K562 (cell line): ENCODE data around the gene XPOT. TPM values are rescaled to one million over a fixed set of nuclear protein-coding genes. Genes with fewer than 3 reads are reported as not detected.

Source experiments
- BRD9 ChIP-seq: fragments of 450-650 bp; IDR thresholded peaks from 2 replicates; pipeline ENCODE4 v1.6.1; 2018; ENCODE audit warnings: low read depth; ENCODE audit not compliant: partially characterized antibody
- C11orf30 ChIP-seq: fragments of 450-650 bp; IDR thresholded peaks from 2 replicates; pipeline ENCODE4 v1.6.1; 2016; ENCODE audit warnings: low read depth, mild to moderate bottlenecking
- E2F1 ChIP-seq: sonication (generic); formaldehyde crosslinking; IDR thresholded peaks from 2 replicates; pipeline ENCODE4 v1.8.1; 2023; ENCODE audit warnings: mild to moderate bottlenecking, missing genetic modification reagents, moderate library complexity
- ESRRA ChIP-seq: fragments of 450-650 bp; IDR thresholded peaks from 2 replicates; pipeline ENCODE4 v1.6.1; 2014; ENCODE audit warnings: low read depth, mild to moderate bottlenecking, moderate library complexity, borderline replicate concordance
- FOXJ2 ChIP-seq: fragments of 200-800 bp; sonication (Bioruptor generic); IDR thresholded peaks from 2 replicates; pipeline ENCODE4 v1.6.1; 2016; ENCODE audit warnings: missing genetic modification characterization, missing compliant biosample characterization
- GABPB2 ChIP-seq: fragments of 250-450 bp; sonication (Bioruptor Pico); conservative IDR thresholded peaks from 2 replicates; pipeline ENCODE4 v1.5.1; 2021; ENCODE audit warnings: mild to moderate bottlenecking
- GTF2A2 ChIP-seq: IDR thresholded peaks from 2 replicates; pipeline ENCODE4 v1.6.1; 2016; ENCODE audit warnings: mild to moderate bottlenecking, missing genetic modification characterization, missing compliant biosample characterization
- MLX ChIP-seq, 2 experiments: fragments of 450-650 bp in 1 of 2; sonication (generic) in 1 of 2; formaldehyde crosslinking; conservative IDR thresholded peaks; 2 replicates each; pipeline versions ENCODE4 v1.4.0 to v1.8.1; 2020 to 2022; ENCODE audit warnings: mild to moderate bottlenecking in 1 of 2, missing genetic modification reagents in 1 of 2
- NKRF ChIP-seq: fragments of 450-650 bp; IDR thresholded peaks from 2 replicates; pipeline ENCODE4 v1.6.1; 2016; ENCODE audit warnings: borderline replicate concordance
- NRF1 ChIP-seq, 2 experiments: fragments of 450-650 bp; IDR thresholded peaks in 1 of 2; conservative IDR thresholded peaks in 1 of 2; 2 replicates each; pipeline ENCODE4 v1.6.1; 2014; ENCODE audit warnings: mild to moderate bottlenecking in 2 of 2
- PRDM10 ChIP-seq: fragments of 450-650 bp; IDR thresholded peaks from 2 replicates; pipeline ENCODE4 v1.6.1; 2018; ENCODE audit not compliant: partially characterized antibody
- SMAD4 ChIP-seq: fragments of 250-450 bp; sonication (Bioruptor Pico); conservative IDR thresholded peaks from 2 replicates; pipeline ENCODE4 v1.8.0; 2021; ENCODE audit warnings: inconsistent platforms, mild to moderate bottlenecking, moderate library complexity
- TFAP4 ChIP-seq: sonication (generic); formaldehyde crosslinking; IDR thresholded peaks from 2 replicates; pipeline ENCODE4 v1.8.0; 2022; ENCODE audit warnings: missing genetic modification reagents, mild to moderate bottlenecking, moderate library complexity, borderline replicate concordance
- ZNF253 ChIP-seq: fragments of 250-450 bp; sonication (Bioruptor Pico); conservative IDR thresholded peaks from 2 replicates; pipeline ENCODE4 v1.6.1; 2021; ENCODE audit warnings: mild to moderate bottlenecking
- ZNF395 ChIP-seq: fragments of 200-800 bp; sonication (Bioruptor generic); IDR thresholded peaks from 2 replicates; pipeline ENCODE4 v1.6.1; 2017; ENCODE audit warnings: missing genetic modification characterization, missing compliant biosample characterization
- polyA plus RNA-seq, 8 experiments: library from polyadenylated mRNA; depleted of rRNA in 4 of 8; stranded (reverse) in 5 of 8; unstranded in 3 of 8; fragments of >200 nt; fragmentation: Nextera tagmentation in 2 of 8; fragmentation: Illumina TruSeq in 1 of 8; extraction: Ambion mirVana in 2 of 8; extraction: Trizol in 1 of 8; gene quantifications; 2 replicates each; pipeline versions ENCODE4 v1.2.1 to v1.2.3, GENCODE V29; 2011 to 2014; ENCODE audit warnings: inconsistent platforms in 1 of 8, missing spikeins in 1 of 8
- total RNA-seq, 7 experiments: library from RNA; depleted of rRNA in 6 of 7; stranded (reverse); fragments of >200 nt in 6 of 7; fragmentation: Illumina TruSeq in 2 of 7; extraction: Trizol in 2 of 7; gene quantifications; 2 replicates each; pipeline versions ENCODE4 v1.2.1 to v1.2.3, GENCODE V29; 2011 to 2021; ENCODE audit warnings: low replicate concordance in 1 of 7

XPOT gene
- total and polyA plus RNA-seq, 9 of the 15 experiments (the other 6 are each of a cell fraction or from before 2014, with no cell fraction given), result 26.2 to 192 (median 102) TPM

GRCh38 chr12:64404470-64405256, 471 bp downstream of the XPOT start (continued):
- TF ChIP-seq MLX (CRISPR knock-in tag; conservative IDR thresholded peaks at IDR 0.05) (0 out of 4 replicates have a peak, but pooled peaks of 1 of the 2 experiments have one; percentile 51), E2F1 (CRISPR knock-in tag) (peak; percentile 94), GTF2A2 (no peak; the same call in 1 of the 2 replicates), NRF1 (conservative IDR thresholded peaks at IDR 0.05 in 1 of 2, IDR thresholded peaks at IDR 0.05 in 1 of 2) (peak in 1 of 2 experiments; percentile 6; a peak in 2 of 4 replicates), ZNF253 (CRISPR knock-in tag) (no peak), FOXJ2 (tag) (peak; percentile 53; the same call in 1 of the 2 replicates), NKRF (peak; percentile 56; the same call in 1 of the 2 replicates), SMAD4 (CRISPR knock-in tag) (0 out of 2 replicates have a peak, but pooled peaks have one; percentile 74), ESRRA (peak; percentile 63; the same call in 1 of the 2 replicates), C11orf30 (peak; percentile 56), PRDM10 (peak; percentile 5), ZNF395 (CRISPR knock-in tag) (0 out of 2 replicates have a peak, but pooled peaks have one; percentile 25), GABPB2 (CRISPR knock-in tag) (no peak), BRD9 (peak; percentile 84), TFAP4 (CRISPR knock-in tag) (peak; percentile 84)
